CD4-positive, alpha-beta T cell treated with Interleukin-6 at 100 ng/mL for 8 hours (primary cell): Measurements from ENCODE around the gene GNAI2.

Experiments used
- DNase-seq: peaks from one replicate; pipeline ENCODE4 v3.0.0-alpha.2; 2020; ENCODE audit warnings: mixed read lengths, low spot score

Gene GNAI2

GRCh38 chr3:50235716-50236483, at the start of gene GNAI2:
GNAI2 (plus strand) TSS chr3:50236204; CDS start chr3:50236336, 132 bp downstream.
- DNase-seq = peak; percentile 99

GRCh38 chr3:50187750-50188149, 48.3 kb upstream of the GNAI2 start:
- no peak for DNase-seq

DNA sequence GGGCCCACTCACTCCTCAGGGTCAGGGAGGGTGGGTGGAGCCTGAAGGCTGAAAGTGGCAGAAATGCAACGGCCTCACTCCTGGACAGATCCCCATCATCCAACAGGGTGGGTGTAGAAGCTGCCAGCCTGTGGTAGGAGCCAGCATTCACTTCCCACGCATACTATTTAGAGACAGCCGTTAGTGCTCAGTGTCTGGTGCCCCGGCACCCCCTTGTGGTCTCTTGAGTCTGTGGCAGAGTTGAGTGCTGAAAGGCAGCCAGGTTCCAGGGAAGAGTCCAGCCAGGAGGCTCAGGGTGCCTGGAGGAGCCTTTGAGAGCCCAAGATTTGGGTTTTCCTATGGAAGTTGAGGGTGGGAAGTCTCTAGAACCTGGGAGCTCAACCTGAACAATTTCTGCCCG, 46.7 kb upstream of the GNAI2 start:
- DNase-seq = no peak

DNA sequence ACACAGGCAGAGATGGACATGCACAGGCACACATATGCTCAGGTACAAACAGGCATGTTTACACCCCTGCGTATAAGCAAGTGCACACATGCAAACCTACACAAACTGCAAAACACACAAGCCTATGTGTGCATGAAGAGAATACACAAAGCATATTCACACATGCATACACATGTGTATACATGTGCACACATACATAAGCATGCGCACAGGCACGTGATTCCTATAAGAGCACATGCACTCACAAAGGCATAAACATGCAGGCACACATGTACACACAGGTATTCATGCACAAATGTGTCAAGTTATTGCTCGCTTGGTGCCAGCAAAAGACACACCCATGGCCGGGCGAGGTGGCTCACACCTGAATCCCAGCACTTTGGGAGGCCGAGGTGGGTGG, 46.0 kb upstream of the GNAI2 start:
- no peak for DNase-seq

- DNase-seq = no peak
Measured at GRCh38 chr3:50190936-50191660, 44.9 kb upstream of the GNAI2 start, which contains the start of gene GNAT1. GNAT1 (plus strand) TSS chr3:50191610; CDS start chr3:50191726, 116 bp downstream.

DNA sequence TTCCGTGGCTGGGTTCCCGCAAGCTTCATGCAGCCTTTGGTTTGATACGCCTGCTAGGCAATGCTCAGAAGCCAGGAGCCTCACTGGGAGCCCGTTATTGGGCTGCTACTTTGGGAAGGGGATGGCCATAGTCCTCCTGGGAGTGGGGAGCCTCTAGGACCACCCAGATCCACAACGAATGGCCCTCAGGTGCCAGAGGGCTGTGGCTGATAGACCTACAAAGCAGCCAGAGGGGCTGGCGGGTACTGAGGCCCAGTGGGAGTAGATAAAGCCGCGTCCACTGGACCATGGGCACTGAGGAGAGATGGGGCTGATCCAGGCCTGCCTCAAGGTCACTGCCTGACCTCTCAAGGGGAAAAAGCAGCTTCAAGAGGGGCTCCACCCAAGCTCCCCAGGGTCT, 43.9 kb upstream of the GNAI2 start:
- DNase-seq = no peak

DNA sequence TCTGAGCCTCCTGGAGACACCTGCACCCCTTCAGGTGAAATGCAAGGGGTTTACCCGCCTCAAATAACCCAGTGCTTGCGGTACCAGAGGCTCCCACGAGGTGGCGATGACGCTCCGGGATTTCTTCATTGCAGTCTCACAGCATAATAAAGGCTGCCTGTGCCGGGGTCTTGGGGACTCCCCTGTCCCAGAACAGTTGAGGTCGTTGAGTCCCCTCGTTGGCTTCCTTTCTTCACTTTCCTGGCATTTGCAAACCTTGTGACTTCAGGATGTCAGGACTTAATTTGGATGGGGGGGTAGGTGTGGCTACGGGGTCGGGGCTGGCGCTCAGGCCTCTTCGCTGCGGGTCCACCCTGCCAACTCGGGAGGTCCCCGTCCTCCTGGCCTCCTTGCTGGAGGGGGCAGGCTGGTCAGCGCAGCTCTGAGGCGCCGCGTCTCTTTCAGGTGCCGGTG, 43.3 kb upstream of the GNAI2 start:
- DNase-seq = peak; percentile 72

DNA sequence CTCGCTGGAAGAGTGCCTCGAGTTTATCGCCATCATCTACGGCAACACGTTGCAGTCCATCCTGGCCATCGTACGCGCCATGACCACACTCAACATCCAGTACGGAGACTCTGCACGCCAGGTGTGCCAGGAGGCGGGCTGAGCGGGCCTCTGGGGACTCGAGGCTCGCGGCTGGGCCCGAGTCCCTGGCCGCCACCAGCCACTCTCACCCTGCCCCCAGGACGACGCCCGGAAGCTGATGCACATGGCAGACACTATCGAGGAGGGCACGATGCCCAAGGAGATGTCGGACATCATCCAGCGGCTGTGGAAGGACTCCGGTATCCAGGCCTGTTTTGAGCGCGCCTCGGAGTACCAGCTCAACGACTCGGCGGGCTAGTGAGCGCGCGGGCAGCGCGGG, 42.7 kb upstream of the GNAI2 start:
- DNase-seq = no peak

DNA sequence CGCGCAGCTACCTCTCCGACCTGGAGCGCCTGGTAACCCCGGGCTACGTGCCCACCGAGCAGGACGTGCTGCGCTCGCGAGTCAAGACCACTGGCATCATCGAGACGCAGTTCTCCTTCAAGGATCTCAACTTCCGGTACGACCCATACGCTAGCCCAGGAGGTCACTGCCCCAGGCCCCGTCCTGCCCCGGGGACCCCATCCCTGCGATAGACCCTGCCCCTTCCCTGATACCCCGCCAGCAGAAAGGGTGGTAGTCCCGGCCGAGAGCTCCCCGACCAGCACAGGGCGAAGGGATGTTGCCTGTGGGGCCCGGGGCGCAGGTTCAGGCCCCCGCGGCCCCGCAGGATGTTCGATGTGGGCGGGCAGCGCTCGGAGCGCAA, 42.3 kb upstream of the GNAI2 start:
- DNase-seq = no peak

DNA sequence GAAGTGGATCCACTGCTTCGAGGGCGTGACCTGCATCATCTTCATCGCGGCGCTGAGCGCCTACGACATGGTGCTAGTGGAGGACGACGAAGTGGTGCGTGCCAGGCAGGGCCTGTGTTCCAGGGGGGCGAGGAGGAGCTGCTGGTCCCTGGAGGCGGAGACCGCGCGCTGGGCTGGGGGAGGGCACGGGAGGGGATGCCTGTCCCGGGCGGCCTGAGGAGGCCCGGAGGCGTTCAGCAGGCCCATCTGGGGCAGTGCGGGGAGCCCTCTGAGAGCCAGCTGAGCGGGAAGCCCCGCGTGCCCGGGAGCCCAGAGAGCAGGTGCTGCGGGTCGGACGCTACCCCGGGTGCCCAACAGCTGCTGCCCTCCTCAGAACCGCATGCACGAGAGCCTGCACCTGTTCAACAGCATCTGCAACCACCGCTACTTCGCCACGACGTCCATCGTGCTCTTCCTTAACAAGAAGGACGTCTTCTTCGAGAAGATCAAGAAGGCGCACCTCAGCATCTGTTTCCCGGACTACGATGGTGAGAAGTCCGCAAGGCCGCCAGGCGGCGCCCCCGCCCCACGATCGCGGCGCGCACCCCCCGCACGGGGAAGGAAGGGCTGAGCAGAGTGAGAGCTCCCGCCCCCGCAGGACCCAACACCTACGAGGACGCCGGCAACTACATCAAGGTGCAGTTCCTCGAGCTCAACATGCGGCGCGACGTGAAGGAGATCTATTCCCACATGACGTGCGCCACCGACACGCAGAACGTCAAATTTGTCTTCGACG, 41.7 kb upstream of the GNAI2 start:
- DNase-seq = peak; percentile 81

DNA sequence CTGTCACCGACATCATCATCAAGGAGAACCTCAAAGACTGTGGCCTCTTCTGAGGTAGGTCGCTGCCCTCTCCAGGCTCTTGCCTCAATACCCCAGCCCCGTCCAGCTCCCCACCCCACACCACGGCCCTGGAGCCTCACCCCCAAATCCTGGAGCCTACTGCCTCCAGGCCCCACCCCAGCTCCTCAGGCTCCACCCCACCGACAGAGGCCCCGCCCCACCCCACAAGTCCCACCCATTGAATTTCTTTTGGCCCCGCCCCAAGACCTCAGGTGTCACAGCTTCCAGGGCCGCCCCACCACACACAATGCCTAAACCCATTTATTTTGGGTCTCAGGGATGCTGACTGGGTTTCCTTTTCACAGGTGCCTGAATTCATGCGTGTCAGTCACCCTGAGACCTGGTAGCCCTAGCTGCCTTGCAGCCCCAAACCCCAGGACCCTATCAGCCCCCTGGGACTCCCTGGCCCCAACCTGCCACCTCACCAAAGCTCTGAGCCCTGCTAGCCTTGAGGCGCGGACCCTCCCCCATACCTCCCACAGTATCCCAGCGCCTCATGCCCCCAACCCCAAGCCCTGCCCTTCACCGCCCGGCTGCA, 41.0 kb upstream of the GNAI2 start:
- peak; percentile 21 for DNase-seq

DNA sequence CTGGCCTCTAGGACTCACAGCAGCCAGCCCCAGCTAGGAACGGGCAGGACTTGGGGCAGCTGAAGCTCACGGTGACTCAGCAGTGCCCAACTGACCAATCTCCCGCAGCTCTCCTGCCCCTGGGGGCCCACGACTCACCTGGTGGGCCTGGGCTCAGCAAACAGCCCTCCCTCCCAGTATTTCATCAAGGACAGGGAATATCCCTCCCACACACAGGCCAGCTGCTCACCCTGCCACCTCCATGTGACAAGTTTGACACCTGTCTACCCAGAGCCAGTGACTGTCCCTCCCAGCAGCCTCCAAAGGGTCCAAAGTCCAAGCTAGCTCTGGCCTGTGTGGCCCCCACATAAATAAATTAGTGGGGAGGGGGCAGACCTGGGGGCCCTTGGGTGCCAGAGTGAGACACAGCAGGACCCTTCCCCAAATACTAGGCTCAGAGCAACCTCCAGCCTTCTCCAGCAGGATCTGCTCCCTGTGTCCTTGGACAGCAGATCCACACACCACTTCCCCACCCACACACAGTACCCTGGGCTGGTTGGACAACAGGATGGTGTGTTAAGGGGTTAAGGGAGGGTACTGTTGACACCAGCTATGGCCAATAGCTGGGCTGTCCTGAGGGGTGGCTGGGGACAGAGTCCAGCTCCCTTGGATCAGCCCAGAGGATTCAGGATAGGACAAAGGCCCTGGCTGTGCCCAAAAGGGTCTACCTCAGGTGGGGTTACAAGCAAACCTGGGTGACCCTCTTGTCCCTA, 40.3 kb upstream of the GNAI2 start:
- no peak for DNase-seq

- no peak for DNase-seq
Measured at GRCh38 chr3:50196253-50196801, 39.7 kb upstream of the GNAI2 start.

GRCh38 chr3:50201573-50202315, 34.3 kb upstream of the GNAI2 start:
- no peak for DNase-seq

DNA sequence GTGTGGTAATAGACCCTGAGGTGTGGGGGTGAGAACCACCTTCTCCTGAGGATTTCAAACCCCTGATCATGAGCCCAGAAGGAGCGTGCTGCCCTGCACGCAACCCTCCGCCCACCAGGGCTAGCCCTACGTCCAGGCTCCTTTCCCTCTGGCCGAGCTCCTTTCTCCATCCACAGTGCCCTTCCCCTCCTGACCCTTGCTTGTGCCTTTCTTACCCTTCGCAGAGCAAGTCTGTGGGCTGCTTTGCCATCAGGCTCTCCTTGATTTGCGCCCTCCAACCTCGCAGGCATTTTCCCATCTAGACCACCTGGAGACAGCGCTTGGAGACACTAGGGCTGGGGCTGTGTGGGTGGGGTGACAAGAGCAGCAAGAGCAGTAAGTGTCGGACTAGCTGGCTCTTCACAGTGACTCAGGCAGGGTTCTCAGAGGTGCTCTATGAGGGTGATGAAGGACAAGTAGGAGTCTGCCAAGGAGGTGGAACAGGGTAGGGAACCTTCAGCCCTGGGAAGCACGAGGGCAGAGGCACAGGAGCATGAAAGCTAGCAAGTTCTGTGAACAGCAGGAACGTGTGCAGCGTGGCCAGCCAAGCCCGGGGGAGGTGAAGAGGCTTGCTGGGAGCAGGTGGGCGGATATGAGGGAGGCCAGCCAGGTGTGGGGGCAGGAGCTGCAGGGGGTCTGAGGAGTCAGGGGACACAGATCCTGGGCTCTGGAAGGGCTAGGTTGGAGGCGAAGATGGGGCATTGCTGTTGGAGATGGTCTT, 33.5 kb upstream of the GNAI2 start:
- no peak for DNase-seq

DNA sequence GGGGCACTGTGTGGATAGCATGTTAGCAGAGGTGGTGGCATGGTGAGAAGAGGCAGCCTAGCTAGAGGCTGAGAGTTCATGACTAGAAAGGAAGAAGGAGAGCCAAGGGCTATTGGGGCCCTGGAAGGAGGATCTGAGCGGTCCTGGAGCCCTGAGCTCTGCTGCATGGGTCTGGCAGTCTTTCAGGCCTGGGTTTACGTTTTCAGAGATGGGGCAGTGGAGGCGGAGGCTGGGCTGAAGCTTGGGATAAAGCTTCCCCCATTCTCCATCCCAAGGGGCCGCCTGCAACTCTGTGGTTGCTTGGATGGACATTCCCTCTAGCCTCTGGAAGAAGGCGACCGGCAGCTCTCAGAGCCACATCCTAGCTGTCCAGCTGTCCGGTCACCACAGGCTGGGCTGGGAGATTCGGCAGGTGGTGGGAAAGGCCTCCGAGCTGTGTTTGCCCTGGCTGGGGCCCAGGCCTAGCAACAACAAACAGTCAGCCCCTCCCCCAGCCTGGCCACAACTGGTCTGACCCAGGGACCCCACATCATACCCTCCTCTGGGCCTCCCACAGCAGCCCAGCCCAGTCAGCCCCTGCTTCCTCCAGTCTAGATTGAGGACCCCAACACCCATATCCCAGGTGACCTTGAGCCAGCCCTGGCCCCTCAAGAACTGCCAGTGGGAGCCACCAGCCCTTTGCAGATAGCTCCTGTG, 32.7 kb upstream of the GNAI2 start:
- no peak for DNase-seq

- no peak for DNase-seq
Measured at GRCh38 chr3:50203809-50204803, 31.9 kb upstream of the GNAI2 start.
